HL-60 (cell line): Measurements from ENCODE around the gene SLC52A3.
A peak's percentile ranks its signal among the peaks of the same experiment; 100 is the strongest.
"Not testable (repeated sequence)": the region's sequence is repeated elsewhere in the genome, so short reads cannot be mapped to it uniquely, and the experiment has no call there.

Experiments used
- DNase-seq, 2 experiments: peaks; one replicate each; pipeline ENCODE4 v3.0.0-alpha.2; 2010 to 2020; ENCODE audit warnings: low read depth in 1 of 2, low spot score in 1 of 2
- H3K27ac ChIP-seq: fragments of 250-450 bp; sonication (Bioruptor Pico); replicated peaks from 2 replicates; pipeline ENCODE4 v1.5.1; 2020; ENCODE audit warnings: mild to moderate bottlenecking, moderate library complexity
- H3K27me3 ChIP-seq: fragments of 250-450 bp; sonication (Bioruptor Pico); 2 replicates; pipeline ENCODE4 v1.5.1; 2021; ENCODE audit warnings: mild to moderate bottlenecking, moderate library complexity; ENCODE audit not compliant: insufficient read depth, poor library complexity, severe bottlenecking
- H3K4me3 ChIP-seq: replicated peaks from 2 replicates; pipeline ENCODE4 v1.5.1; 2011; ENCODE audit warnings: mild to moderate bottlenecking, control low read depth, low read length; ENCODE audit not compliant: insufficient read depth
- GABPA ChIP-seq: IDR thresholded peaks from 2 replicates; pipeline ENCODE4 v1.6.1; 2012; ENCODE audit warnings: low read depth
- POLR2AphosphoS5 ChIP-seq: IDR thresholded peaks from 2 replicates; pipeline ENCODE4 v1.6.1; 2012; ENCODE audit warnings: low read depth
- SPI1 ChIP-seq: IDR thresholded peaks from 2 replicates; pipeline ENCODE4 v1.6.1; 2012; ENCODE audit warnings: low read depth, mild to moderate bottlenecking, borderline replicate concordance
- TF ChIP-seq, protein P1 (sequence below): IDR thresholded peaks from one replicate; pipeline ENCODE4 v1.5.1; 2011; ENCODE audit warnings: low read length, control low read depth, inconsistent platforms; ENCODE audit not compliant: insufficient read depth
- TF ChIP-seq, protein P2 (sequence below): IDR thresholded peaks from 2 replicates; pipeline ENCODE4 v1.6.1; 2012; ENCODE audit warnings: low read depth; ENCODE audit not compliant: insufficient replicate concordance

The SLC52A3 gene

DNA sequence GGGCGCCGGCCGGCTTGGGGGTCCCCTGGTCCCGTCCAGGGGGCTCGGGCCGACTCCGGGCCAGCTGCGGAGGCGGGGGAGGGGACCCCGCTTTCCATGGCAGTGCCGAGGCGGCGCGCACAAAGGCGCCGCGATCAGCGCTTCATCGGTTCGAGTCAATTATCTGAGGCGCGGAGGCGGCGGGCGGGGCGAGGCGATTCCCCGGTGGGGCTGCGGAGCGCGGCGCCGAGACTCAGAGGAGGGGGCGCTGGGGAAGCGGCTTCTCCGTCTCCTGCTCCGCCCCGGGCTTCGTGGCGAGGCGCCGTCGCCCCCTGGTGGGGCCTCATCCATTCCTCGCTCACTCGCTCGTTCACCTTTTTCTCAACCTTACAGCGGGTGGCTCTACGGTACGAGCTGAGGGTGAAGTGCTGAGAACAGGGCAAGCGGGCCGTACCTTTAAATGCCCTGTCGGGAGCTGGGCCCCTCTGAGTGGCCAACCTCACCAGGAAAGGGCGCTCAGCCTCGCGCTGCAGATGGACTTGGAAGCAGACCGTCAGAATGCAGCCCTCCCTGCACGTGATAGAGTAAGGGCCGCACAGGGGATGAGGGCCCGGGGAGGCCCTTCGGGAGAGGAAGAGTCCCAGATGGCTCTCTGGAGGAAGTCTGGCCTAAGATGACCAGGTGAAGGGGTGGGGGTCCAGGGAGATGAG lies 39.9 kb downstream of the SLC52A3 start:
- Histone ChIP-seq H3K27ac (no peak overlapping the region), H3K27me3 (peaks cover 22% of the 10 kb centered on the region), H3K4me3 (peak overlapping the region; percentile 21)
- TF ChIP-seq POLR2AphosphoS5 = no peak
- TF ChIP-seq, protein P1, sequence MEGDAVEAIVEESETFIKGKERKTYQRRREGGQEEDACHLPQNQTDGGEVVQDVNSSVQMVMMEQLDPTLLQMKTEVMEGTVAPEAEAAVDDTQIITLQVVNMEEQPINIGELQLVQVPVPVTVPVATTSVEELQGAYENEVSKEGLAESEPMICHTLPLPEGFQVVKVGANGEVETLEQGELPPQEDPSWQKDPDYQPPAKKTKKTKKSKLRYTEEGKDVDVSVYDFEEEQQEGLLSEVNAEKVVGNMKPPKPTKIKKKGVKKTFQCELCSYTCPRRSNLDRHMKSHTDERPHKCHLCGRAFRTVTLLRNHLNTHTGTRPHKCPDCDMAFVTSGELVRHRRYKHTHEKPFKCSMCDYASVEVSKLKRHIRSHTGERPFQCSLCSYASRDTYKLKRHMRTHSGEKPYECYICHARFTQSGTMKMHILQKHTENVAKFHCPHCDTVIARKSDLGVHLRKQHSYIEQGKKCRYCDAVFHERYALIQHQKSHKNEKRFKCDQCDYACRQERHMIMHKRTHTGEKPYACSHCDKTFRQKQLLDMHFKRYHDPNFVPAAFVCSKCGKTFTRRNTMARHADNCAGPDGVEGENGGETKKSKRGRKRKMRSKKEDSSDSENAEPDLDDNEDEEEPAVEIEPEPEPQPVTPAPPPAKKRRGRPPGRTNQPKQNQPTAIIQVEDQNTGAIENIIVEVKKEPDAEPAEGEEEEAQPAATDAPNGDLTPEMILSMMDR = peak; percentile 39
- peak; percentile 13 to 31 for DNase-seq

DNA sequence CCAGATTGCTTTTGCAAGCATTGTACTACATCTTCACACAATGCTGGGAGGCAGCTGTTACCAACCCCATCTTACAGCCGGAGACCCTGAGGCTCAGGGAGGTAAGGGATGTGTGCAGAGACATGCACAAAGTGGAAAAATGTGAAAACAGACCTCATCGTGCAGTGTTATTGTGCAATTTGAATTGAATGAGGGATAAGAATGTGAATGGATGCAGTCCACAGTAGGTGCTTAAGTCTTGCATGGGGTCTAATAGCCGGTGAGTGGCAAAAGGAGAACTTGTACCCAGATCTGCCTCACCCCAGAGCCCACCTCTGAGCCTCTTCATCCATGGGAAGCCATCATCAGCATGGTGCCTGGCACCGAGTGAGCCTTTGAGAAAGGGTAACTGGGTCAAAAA lies 42.1 kb downstream of the SLC52A3 start:
- TF ChIP-seq, protein P2, sequence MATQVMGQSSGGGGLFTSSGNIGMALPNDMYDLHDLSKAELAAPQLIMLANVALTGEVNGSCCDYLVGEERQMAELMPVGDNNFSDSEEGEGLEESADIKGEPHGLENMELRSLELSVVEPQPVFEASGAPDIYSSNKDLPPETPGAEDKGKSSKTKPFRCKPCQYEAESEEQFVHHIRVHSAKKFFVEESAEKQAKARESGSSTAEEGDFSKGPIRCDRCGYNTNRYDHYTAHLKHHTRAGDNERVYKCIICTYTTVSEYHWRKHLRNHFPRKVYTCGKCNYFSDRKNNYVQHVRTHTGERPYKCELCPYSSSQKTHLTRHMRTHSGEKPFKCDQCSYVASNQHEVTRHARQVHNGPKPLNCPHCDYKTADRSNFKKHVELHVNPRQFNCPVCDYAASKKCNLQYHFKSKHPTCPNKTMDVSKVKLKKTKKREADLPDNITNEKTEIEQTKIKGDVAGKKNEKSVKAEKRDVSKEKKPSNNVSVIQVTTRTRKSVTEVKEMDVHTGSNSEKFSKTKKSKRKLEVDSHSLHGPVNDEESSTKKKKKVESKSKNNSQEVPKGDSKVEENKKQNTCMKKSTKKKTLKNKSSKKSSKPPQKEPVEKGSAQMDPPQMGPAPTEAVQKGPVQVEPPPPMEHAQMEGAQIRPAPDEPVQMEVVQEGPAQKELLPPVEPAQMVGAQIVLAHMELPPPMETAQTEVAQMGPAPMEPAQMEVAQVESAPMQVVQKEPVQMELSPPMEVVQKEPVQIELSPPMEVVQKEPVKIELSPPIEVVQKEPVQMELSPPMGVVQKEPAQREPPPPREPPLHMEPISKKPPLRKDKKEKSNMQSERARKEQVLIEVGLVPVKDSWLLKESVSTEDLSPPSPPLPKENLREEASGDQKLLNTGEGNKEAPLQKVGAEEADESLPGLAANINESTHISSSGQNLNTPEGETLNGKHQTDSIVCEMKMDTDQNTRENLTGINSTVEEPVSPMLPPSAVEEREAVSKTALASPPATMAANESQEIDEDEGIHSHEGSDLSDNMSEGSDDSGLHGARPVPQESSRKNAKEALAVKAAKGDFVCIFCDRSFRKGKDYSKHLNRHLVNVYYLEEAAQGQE = no peak
- TF ChIP-seq POLR2AphosphoS5 (no peak), SPI1 (no peak), GABPA (no peak)
- TF ChIP-seq, protein P1 = no peak

DNA sequence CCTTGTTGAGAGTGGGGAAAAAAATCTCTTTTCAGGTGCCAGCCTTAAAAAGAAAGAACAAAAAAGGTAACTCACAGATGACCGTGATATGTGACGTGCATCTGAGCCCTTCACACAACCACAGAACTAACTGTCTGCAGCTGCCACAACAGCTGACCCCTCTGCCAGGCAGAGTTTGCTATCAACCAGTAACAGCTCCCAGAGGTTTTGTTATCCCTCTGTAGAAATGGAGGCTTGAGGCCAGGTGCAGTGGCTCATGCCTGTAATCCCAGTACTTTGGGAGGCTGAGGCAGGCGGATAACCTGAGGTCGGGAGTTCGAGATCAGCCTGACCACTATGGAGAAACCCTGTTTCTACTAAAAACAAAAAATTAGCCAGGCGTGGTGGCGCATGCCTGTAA lies 42.8 kb downstream of the SLC52A3 start:
- Histone ChIP-seq H3K27me3 (peaks cover 21% of the 10 kb centered on the region), H3K27ac (no peak overlapping the region)

More for the DNA sequence above, 42.1 kb downstream of the SLC52A3 start:
- peaks cover 22% of the 10 kb centered on the region for H3K27me3 ChIP-seq
- no peak for DNase-seq
- H3K27ac ChIP-seq = no peak overlapping the region
- no peak overlapping the region for H3K4me3 ChIP-seq

DNA sequence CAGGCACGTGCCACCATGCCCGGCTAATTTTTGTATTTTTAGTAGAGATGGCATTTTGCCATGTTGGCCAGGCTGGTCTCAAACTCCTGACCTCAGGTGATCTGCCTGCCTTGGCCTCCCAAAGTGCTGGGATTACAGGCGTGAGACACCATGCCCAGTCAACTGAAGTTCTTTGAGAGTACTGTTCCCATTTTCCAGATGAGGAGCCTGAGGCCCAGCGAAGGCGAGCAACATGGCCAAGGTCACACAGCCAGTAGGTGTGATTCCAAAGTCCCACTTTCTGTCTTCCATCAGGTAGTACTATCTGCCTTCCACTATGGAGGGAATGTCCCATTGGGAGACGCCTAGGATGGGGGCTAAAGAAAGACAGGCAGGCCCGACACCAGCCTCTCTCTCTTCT lies 43.5 kb downstream of the SLC52A3 start:
- H3K4me3 ChIP-seq, H3K27ac ChIP-seq, DNase-seq: not testable (repeated sequence)
- H3K27me3 ChIP-seq = peaks cover 18% of the 10 kb centered on the region

More for the DNA sequence above, 42.8 kb downstream of the SLC52A3 start:
- H3K4me3 ChIP-seq = no peak overlapping the region
- TF ChIP-seq, protein P1 = no peak
- TF ChIP-seq POLR2AphosphoS5 (no peak), GABPA (no peak), SPI1 (no peak)
- TF ChIP-seq, protein P2 = no peak
- DNase-seq = no peak
